GM12878 (cell line): ENCODE results near the gene AK8. TPM values are rescaled to one million over a fixed set of nuclear protein-coding genes. Genes with fewer than 3 reads are reported as not detected.

Experiments used
- ATAC-seq: fragments of 200-7000 bp; cut with Tn5 transposase; 3 replicates; pipeline ENCODE4 v1.9.1; 2020; ENCODE audit warnings: mild to moderate bottlenecking, moderate library complexity
- BruUV-seq: library from RNA; stranded (reverse); fragments of 400-500 nt; replicated peaks from 2 replicates; lab custom pipeline; 2021; lab: Mats Ljungman, UMichigan
- CTCF ChIA-PET: fragments of 300-600 bp; sonication (Branson Sonifier 250); formaldehyde crosslinking; extraction: SDS; loops from one replicate; lab custom pipeline; 2021; ENCODE audit warnings: inconsistent platforms; lab: Yijun Ruan, JAX
- POLR2A ChIA-PET: fragments of 350-600 bp; formaldehyde crosslinking; extraction: SDS; loops from one replicate; lab custom pipeline; 2021; ENCODE audit warnings: inconsistent platforms; lab: Charles Lee
- RAD21 ChIA-PET: fragments of 300-600 bp; sonication (Branson Sonifier 250); formaldehyde crosslinking; loops from one replicate; lab custom pipeline; 2023; ENCODE audit warnings: antibody characterized with exemption; ENCODE audit not compliant: unreplicated experiment; lab: Charles Lee
- SMC1A ChIA-PET: fragments of 300-600 bp; sonication (Branson Sonifier 250); formaldehyde crosslinking; loops from one replicate; lab custom pipeline; 2023; ENCODE audit not compliant: unreplicated experiment, uncharacterized antibody; lab: Charles Lee
- DNase-seq: peaks from one replicate; pipeline ENCODE4 v3.0.0-alpha.2; 2011; ENCODE audit warnings: low read depth, low spot score
- FAIRE-seq: peaks from 3 replicates; lab custom pipeline; 2011; peaks lifted over from hg19 to GRCh38; lab: Jason Lieb, UNC
- H2AFZ ChIP-seq: 2 replicates; pipeline ENCODE4 v1.6.0; 2011; ENCODE audit warnings: low read depth, low read length, control low read depth; ENCODE audit not compliant: control insufficient read depth
- H3K27ac ChIP-seq: 2 replicates; pipeline ENCODE4 v1.5.1; 2011; ENCODE audit warnings: control low read depth; ENCODE audit not compliant: control insufficient read depth, insufficient read depth
- H3K27me3 ChIP-seq, 2 experiments: replicated peaks in 1 of 2; 2 replicates each; pipeline versions ENCODE4 v1.6.0 to v1.6.1; 2011; ENCODE audit warnings: low read length in 1 of 2; ENCODE audit not compliant: control insufficient read depth in 2 of 2, insufficient read depth in 2 of 2
- H3K36me3 ChIP-seq, 2 experiments: 2 replicates each; pipeline ENCODE4 v1.5.1; 2011; ENCODE audit warnings: low read length in 1 of 2; ENCODE audit not compliant: control insufficient read depth in 2 of 2, insufficient read depth in 2 of 2
- H3K4me1 ChIP-seq: 2 replicates; pipeline ENCODE4 v1.6.1; 2011; ENCODE audit warnings: mild to moderate bottlenecking, low read length, moderate library complexity, mixed read lengths; ENCODE audit not compliant: control insufficient read depth, insufficient read depth
- H3K4me2 ChIP-seq: 2 replicates; pipeline ENCODE4 v1.6.0; 2011; ENCODE audit warnings: control low read depth; ENCODE audit not compliant: control insufficient read depth, insufficient read depth
- H3K4me3 ChIP-seq: fragments of 200-600 bp; sonication (generic); 2 replicates; pipeline ENCODE4 v1.5.1; 2016
- H3K79me2 ChIP-seq: 2 replicates; pipeline ENCODE4 v1.6.0; 2011; ENCODE audit warnings: low read length; ENCODE audit not compliant: control insufficient read depth, insufficient read depth
- H3K9ac ChIP-seq: 2 replicates; pipeline ENCODE4 v1.8.0; 2011; ENCODE audit warnings: low read length, control low read depth, mixed read lengths; ENCODE audit not compliant: control insufficient read depth, insufficient read depth
- H3K9me3 ChIP-seq: replicated peaks from 3 replicates; pipeline ENCODE4 v1.5.1; 2011; ENCODE audit warnings: mild to moderate bottlenecking, low read length; ENCODE audit not compliant: control insufficient read depth, insufficient read depth
- H4K20me1 ChIP-seq: 2 replicates; pipeline ENCODE4 v1.6.0; 2011; ENCODE audit not compliant: control insufficient read depth, insufficient read depth
- CBFB ChIP-seq: IDR thresholded peaks from 2 replicates; pipeline ENCODE4 v1.6.1; 2016; ENCODE audit warnings: antibody characterized with exemption, low read depth
- CBX5 ChIP-seq: sonication (generic); IDR thresholded peaks from 2 replicates; pipeline ENCODE4 v1.6.1; 2016; ENCODE audit warnings: low read depth, moderate library complexity, mild to moderate bottlenecking, inconsistent platforms
- CHD4 ChIP-seq: fragments of 200-600 bp; sonication (generic); IDR thresholded peaks from 2 replicates; pipeline ENCODE4 v1.6.1; 2016; ENCODE audit warnings: mild to moderate bottlenecking
- ETV6 ChIP-seq, 2 experiments: fragments of 450-650 bp in 1 of 2; IDR thresholded peaks in 1 of 2; conservative IDR thresholded peaks in 1 of 2; 2 replicates each; pipeline ENCODE4 v1.6.1; 2014; ENCODE audit warnings: antibody characterized with exemption in 1 of 2, borderline replicate concordance in 1 of 2, low read depth in 1 of 2, mild to moderate bottlenecking in 1 of 2, moderate library complexity in 1 of 2
- HCFC1 ChIP-seq: fragments of 150-350 bp; IDR thresholded peaks from 2 replicates; pipeline ENCODE4 v1.6.1; 2014; ENCODE audit warnings: low read length
- HSF1 ChIP-seq: fragments of 150-350 bp; IDR thresholded peaks from 2 replicates; pipeline ENCODE4 v1.6.1; 2014; ENCODE audit warnings: mild to moderate bottlenecking, low read depth, low read length
- NFYB ChIP-seq: IDR thresholded peaks from 2 replicates; pipeline ENCODE4 v1.6.1; 2011; ENCODE audit warnings: low read depth, mild to moderate bottlenecking, low read length, improper control_type of control experiment, moderate library complexity; ENCODE audit not compliant: insufficient read depth
- NR2F1 ChIP-seq: fragments of 450-650 bp; conservative IDR thresholded peaks from 2 replicates; pipeline ENCODE4 v1.6.1; 2017; ENCODE audit warnings: mild to moderate bottlenecking
- PBX3 ChIP-seq: IDR thresholded peaks from 2 replicates; pipeline ENCODE4 v1.6.1; 2011; ENCODE audit warnings: mild to moderate bottlenecking, low read depth, low read length, moderate library complexity; ENCODE audit not compliant: insufficient replicate concordance
- PML ChIP-seq: IDR thresholded peaks from 2 replicates; pipeline ENCODE4 v1.6.1; 2012; ENCODE audit warnings: low read length, inconsistent platforms
- RFX5 ChIP-seq: IDR thresholded peaks from 2 replicates; pipeline ENCODE4 v1.6.1; 2011; ENCODE audit warnings: low read depth, low read length, improper control_type of control experiment
- SMC3 ChIP-seq: IDR thresholded peaks from 2 replicates; pipeline ENCODE4 v1.6.1; 2011; ENCODE audit warnings: low read length, improper control_type of control experiment, borderline replicate concordance
- SREBF1 ChIP-seq: IDR thresholded peaks from 2 replicates; pipeline ENCODE4 v1.6.1; 2012; ENCODE audit warnings: mild to moderate bottlenecking, low read length
- TAF1 ChIP-seq: IDR thresholded peaks from 2 replicates; pipeline ENCODE4 v1.6.1; 2011; ENCODE audit warnings: mild to moderate bottlenecking, low read depth, low read length, borderline replicate concordance
- ZNF384 ChIP-seq: IDR thresholded peaks from 2 replicates; pipeline ENCODE4 v1.6.1; 2012; ENCODE audit warnings: low read depth, mild to moderate bottlenecking, low read length, improper control_type of control experiment, borderline replicate concordance
- WGBS: methylation state at CpG from one replicate; pipeline ENCODE4 v1.1.6; 2016; ENCODE audit warnings: low lambda C conversion rate; ENCODE audit not compliant: insufficient replicate concordance, insufficient coverage; ENCODE audit errors: missing lambda C conversion rate; 5-methylcytosine and 5-hydroxymethylcytosine counted together
- in situ Hi-C: fragments of 300-500 bp; cut with MboI; formaldehyde crosslinking; loops from 9 replicates; pipeline ENCODE4 v1.14.3; 2018; ENCODE audit warnings: mixed read lengths
- intact Hi-C: fragments of 100-400 bp; cut with micrococcal nuclease; formaldehyde crosslinking; loops from one replicate; pipeline ENCODE4 v1.14.2; 2022; ENCODE audit not compliant: unreplicated experiment
- polyA plus RNA-seq, 11 experiments: library from polyadenylated mRNA; depleted of rRNA in 4 of 11; unstranded in 6 of 11; stranded (reverse) in 5 of 11; fragments of >200 nt; fragmentation: Nextera tagmentation in 4 of 11; fragmentation: Illumina TruSeq in 1 of 11; extraction: Ambion mirVana in 4 of 11; extraction: Trizol in 1 of 11; gene quantifications; 1 replicate in 1 of 11; 2 replicates in 10 of 11; pipeline versions ENCODE4 v1.2.1 to v1.2.3, GENCODE V29; 2011 to 2016; ENCODE audit warnings: inconsistent platforms in 2 of 11, missing spikeins in 2 of 11, low read depth in 1 of 11
- total RNA-seq, 4 experiments: library from RNA; depleted of rRNA in 3 of 4; stranded (reverse); fragments of >200 nt in 3 of 4; fragmentation: Illumina TruSeq in 1 of 4; extraction: Trizol in 1 of 4; gene quantifications; 2 replicates each; pipeline versions ENCODE4 v1.2.1 to v1.2.3, GENCODE V29; 2013 to 2021

AK8 gene
- total and polyA plus RNA-seq, 10 of the 15 experiments (the other 5 are each of a cell fraction or from before 2014, with no cell fraction given), result 0.03 to 0.12 (median 0.06) TPM; not detected in 5

- Histone ChIP-seq H3K4me1 (no peaks in the 10 kb centered on the region), H3K27me3 (0 out of 4 replicates have a peak, but pooled peaks cover 0 to 4% of the 10 kb centered on the region in 2 experiments), H3K27ac (no peak overlapping the region), H4K20me1 (no peaks in the 10 kb centered on the region), H3K36me3 (no peaks in the 10 kb centered on the region), H3K4me3 (no peak overlapping the region; the same call in 1 of the 2 replicates), H3K9ac (no peak overlapping the region), H3K79me2 (no peaks in the 10 kb centered on the region), H3K4me2 (peak overlapping the region; percentile 98), H3K9me3 (no peaks in the 10 kb centered on the region), H2AFZ (peak overlapping the region; percentile 92)
- WGBS, result 76% methylated on average over 14 of the region's 14 CpGs
- ChIA-PET POLR2A (no interaction called here), RAD21 (interaction anchor here (0.6 kb wide), 1 partner anchor 1099 kb away, joined by 3 read pairs; no protein-coding TSS in a partner anchor), SMC1A (interaction anchor here (0.9 kb wide), 1 partner anchor 9 kb away, joined by 3 read pairs; no protein-coding TSS in a partner anchor), CTCF (interaction anchor here (6.1 kb wide), 1 partner anchor 24 kb away, joined by 32 read pairs; no protein-coding TSS in a partner anchor)
- no TSS peak for BruUV-seq
- TF ChIP-seq TAF1 (no peak), HCFC1 (no peak), PML (no peak)
- in situ Hi-C loops, result no loop called here
- intact Hi-C loops, result no loop called here
- ATAC-seq, result no peak
- no peak for FAIRE-seq
- DNase-seq, result no peak
Measured at GRCh38 chr9:132877458-132877823, 643 bp downstream of the AK8 start.

- POLR2A ChIA-PET, result no interaction called here
- in situ Hi-C loops, result no loop called here
- RAD21 ChIA-PET, result no interaction called here
- TF ChIP-seq CBX5 (no peak), ZNF384 (no peak), PBX3 (no peak), HSF1 (no peak), ETV6 (conservative IDR thresholded peaks at IDR 0.05 in 1 of 2, IDR thresholded peaks at IDR 0.05 in 1 of 2; ENCODE audit: borderline replicate concordance in 1 of 2, low read depth in 1 of 2) (no peak), NR2F1 (no peak), NFYB (no peak), SMC3 (no peak), SREBF1 (no peak), CBFB (no peak), RFX5 (no peak), CHD4 (no peak)
Measured at GRCh38 chr9:132876849-132877248, 1.2 kb downstream of the AK8 start.

More at GRCh38 chr9:132876849-132877248, 1.2 kb downstream of the AK8 start:
- Histone ChIP-seq H3K27ac (no peak overlapping the region), H2AFZ (no peak overlapping the region), H3K79me2 (no peaks in the 10 kb centered on the region), H3K36me3 (no peaks in the 10 kb centered on the region), H3K9ac (no peak overlapping the region), H3K9me3 (no peaks in the 10 kb centered on the region), H3K27me3 (0 out of 4 replicates have a peak, but pooled peaks cover 0 to 4% of the 10 kb centered on the region in 2 experiments), H3K4me2 (no peak overlapping the region), H4K20me1 (no peaks in the 10 kb centered on the region), H3K4me3 (no peak overlapping the region), H3K4me1 (no peaks in the 10 kb centered on the region)
- no peak for DNase-seq
- 56% methylated on average over 3 of the region's 3 CpGs for WGBS
- BruUV-seq, result no TSS peak
- ChIA-PET SMC1A (no interaction called here), CTCF (interaction anchor here (6.1 kb wide), 1 partner anchor 25 kb away, joined by 32 read pairs; no protein-coding TSS in a partner anchor)
- no peak for ATAC-seq
- intact Hi-C loops, result no loop called here
- FAIRE-seq, result no peak
